Astrocyte of the spinal cord (primary cell): ENCODE results near the gene SND1.

ENCODE experiments used
- DNase-seq: peaks from one replicate; pipeline ENCODE4 v3.0.0; 2011; ENCODE audit warnings: low read depth, low spot score
- H3K4me3 ChIP-seq: 2 replicates; pipeline ENCODE4 v1.5.1; 2011; ENCODE audit warnings: low read depth, mild to moderate bottlenecking, low read length, moderate library complexity
- CTCF ChIP-seq: IDR thresholded peaks from 2 replicates; pipeline ENCODE4 v1.5.1; 2012; ENCODE audit warnings: low read depth, mild to moderate bottlenecking, low read length, inconsistent platforms
- in situ Hi-C: cut with HindIII; loops from 2 replicates; pipeline ENCODE4 v1.10.0; 2017; ENCODE audit warnings: low sequenced_read_pairs

Gene SND1

GRCh38 chr7:127889677-127890076 lies 237.7 kb downstream of the SND1 start:
- in situ Hi-C loops: no loop called here
- H3K4me3 ChIP-seq: no peak overlapping the region
- no peak for DNase-seq
- no peak for TF ChIP-seq CTCF

- DNase-seq: no peak
- in situ Hi-C loops: no loop called here
- no peak overlapping the region for H3K4me3 ChIP-seq
- TF ChIP-seq CTCF: no peak
These were observed 238.7 kb downstream of the SND1 start for GRCh38 chr7:127890726-127891125.

DNA sequence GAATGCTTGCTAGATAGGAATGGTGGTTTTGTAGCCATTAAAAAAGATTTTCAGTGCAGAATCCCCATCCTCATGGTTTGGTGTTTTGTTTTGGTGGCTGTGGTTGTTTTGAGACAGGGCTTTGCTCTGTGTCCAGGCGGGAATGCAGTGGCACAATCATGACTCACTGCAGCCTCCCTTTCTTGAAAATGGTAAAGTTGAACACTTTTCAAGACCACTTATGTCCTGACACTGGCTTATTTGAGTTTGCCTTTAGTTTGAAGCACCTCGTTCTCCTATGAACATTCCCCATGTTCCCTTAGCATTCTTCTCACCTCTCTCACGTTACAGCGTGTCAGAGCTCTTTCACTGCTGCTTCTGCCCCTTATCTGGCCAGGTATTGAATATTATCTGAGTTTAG lies 239.2 kb downstream of the SND1 start:
- in situ Hi-C loops: no loop called here
- H3K4me3 ChIP-seq: no peak overlapping the region
- no peak for DNase-seq
- no peak for TF ChIP-seq CTCF

DNA sequence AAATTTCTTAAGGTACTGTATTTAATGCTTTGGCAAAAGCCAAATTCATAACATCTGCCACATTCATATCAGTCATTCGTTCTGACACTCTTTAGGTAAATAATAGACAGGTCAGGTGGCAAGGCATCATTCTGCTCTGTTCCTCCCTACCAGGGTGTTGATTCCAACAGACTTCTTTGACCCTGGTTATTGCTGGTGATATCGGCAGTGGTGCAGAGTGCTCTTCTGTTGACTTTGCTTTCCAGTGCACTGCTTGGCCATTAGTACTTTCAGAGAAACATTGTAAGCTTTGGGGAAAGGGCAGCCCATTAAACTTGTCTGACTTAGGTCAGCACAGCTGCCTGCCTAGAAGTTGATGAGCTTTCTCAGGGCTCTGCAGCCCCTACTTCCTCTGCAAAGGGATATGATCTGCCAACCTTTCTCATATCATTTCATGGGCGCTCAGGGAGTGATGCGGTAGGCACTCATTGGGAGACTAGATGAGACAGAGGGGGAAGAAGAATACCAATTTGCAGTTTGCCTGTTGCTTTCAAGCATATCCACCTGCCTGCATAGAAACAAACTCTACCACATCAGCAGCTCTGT lies 240.0 kb downstream of the SND1 start:
- in situ Hi-C loops: no loop called here

GRCh38 chr7:127892488-127893314 lies 240.7 kb downstream of the SND1 start:
- DNase-seq: no peak
- no peak for TF ChIP-seq CTCF
- H3K4me3 ChIP-seq: no peak overlapping the region
- in situ Hi-C loops: no loop called here

More for the DNA sequence above, 240.0 kb downstream of the SND1 start:
- no peak for DNase-seq
- no peak for TF ChIP-seq CTCF
- H3K4me3 ChIP-seq: no peak overlapping the region

DNA sequence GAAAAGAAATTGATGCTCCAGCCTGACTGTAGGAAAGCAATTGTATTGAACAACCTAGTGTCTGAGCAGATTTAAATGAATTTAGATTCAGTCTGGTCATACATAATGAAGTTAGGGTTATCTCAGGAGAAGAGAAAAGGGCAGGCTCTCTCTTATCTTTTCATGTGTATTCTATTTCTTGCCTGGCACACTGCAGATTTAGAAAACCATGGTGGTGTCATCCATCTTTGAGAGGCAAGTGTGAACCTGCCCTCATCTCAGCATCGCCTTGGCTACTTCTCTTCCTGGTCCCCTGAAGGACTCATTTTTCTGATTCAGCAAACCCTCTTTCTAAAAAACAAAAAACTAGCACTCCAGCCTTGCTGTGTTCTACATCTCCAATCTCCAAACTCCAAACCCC lies 241.6 kb downstream of the SND1 start:
- H3K4me3 ChIP-seq: no peak overlapping the region
- in situ Hi-C loops: no loop called here
- DNase-seq: no peak
- TF ChIP-seq CTCF: no peak
